DMS 273 treated with DMSO at 0.1 percent for 48 hours (cell line): ENCODE measurements around the gene TRDN.

Source experiments
- DNase-seq: peaks from one replicate; lab custom pipeline; 2025; lab: John Stamatoyannopoulos, UW

TRDN gene, protein sequence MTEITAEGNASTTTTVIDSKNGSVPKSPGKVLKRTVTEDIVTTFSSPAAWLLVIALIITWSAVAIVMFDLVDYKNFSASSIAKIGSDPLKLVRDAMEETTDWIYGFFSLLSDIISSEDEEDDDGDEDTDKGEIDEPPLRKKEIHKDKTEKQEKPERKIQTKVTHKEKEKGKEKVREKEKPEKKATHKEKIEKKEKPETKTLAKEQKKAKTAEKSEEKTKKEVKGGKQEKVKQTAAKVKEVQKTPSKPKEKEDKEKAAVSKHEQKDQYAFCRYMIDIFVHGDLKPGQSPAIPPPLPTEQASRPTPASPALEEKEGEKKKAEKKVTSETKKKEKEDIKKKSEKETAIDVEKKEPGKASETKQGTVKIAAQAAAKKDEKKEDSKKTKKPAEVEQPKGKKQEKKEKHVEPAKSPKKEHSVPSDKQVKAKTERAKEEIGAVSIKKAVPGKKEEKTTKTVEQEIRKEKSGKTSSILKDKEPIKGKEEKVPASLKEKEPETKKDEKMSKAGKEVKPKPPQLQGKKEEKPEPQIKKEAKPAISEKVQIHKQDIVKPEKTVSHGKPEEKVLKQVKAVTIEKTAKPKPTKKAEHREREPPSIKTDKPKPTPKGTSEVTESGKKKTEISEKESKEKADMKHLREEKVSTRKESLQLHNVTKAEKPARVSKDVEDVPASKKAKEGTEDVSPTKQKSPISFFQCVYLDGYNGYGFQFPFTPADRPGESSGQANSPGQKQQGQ

DNA sequence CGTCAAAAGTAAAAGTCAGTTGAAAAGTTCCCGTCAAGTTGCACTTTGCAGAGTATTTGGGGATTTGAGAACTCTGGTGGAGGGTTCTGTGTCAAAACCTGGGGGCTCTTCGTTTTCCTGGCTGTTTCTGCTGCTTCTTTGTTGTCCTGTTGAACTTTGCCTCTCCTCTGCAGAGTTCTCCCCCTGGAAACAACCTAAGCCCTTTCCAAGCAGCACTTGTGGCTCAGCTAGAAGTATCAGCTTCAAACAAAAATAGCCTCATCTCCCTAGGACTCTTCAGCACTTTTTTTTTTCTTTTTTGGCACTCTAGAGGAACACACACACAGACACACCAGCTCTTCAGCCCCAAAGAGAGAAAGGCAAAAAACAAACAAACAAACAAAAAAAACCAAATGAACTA lies at the start of gene TRDN:
Gene TRDN (minus strand): TSS at position 169 of the 400 bp plus-strand sequence. CDS start 175 bp downstream, outside the sequence.
- no peak for DNase-seq

DNA sequence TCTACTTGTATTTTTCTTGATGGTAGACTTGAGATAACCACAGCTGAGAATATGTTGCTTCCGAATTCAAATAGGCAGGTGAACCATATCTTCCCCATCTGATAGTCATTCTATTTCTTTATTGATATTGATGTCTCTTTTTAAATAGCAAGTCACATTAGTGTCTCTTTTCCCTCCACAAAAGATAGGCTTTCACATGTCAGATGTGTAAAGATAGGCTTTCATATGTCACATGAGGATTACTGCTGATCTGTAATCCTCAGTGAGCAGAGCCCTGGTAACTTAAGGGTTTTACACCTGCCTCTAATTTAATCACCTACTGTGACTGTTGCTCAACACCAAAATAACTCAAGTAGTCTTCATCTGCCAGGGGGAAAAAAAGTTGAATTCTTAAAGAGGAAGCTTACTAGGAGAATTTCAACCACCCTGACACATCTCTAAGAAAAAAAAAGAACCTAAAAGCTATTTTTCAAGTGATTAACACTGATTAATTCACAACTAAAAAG lies 45.3 kb upstream of the TRDN start:
- DNase-seq = no peak

DNA sequence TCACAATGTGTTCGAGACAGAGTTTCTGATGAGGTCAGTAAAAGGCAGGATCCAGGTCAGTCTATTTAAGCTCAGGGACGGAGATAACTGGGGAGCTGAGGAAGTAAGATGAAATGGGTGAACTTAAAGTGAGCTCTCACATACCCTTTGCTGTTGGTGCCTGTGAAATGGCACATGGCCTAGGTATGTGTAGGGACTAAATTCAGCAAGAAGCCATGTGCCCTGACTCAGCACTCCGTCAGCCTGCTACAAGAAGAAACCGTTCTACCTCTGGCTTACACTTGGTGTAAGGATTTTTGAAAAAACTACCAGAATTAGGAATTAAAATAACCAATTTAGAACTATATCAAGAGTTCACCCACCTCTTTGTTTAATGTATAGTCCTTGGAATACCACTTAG lies 41.1 kb upstream of the TRDN start:
- DNase-seq = no peak

DNA sequence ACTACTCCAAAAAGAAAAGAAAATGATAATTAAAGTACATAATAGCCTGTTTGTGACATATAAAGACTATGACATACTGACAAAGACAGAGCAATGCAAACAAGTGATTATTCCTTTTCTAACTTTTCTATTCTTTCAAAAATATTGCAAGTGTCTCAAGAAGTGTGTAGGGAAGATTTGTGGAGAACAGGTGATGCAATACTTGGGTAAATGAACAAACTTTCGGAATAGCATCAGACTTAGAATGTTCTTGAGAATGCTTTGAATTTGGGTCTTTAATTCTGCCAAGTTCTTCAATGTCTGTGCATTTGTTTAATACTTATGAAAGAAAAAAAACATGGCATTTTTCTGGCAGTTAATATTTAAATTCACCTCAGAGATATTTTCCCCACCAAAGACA lies 40.0 kb upstream of the TRDN start:
- DNase-seq = no peak

DNA sequence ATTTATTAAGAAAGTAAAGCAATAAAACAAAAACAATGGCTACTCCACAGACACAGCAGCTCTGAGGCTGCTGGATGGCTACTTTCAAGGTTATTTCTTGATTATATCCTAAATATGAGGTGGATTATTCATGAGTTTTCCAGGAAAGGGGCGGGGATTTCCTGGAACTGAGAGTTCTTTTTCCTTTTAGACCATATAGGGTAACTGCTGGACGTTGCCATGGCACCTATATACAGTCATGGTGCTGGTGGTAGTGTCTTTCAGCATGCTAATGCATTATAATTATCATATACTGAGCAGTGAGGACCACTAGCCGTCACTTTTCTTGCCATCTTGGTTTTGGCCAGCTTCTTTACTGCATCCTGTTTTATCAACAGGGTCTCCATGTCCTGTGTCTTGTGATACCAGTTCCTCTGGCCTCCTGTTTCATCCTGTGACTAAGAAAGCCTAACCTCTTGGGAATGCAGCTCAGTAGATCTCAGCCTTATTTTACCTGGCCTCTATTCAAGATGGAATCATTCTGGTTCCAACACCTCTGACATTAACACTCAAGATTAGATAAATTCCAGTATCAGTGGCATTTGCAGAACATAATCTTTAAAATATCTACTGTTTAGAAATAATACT lies 32.3 kb upstream of the TRDN start:
- DNase-seq = no peak

DNA sequence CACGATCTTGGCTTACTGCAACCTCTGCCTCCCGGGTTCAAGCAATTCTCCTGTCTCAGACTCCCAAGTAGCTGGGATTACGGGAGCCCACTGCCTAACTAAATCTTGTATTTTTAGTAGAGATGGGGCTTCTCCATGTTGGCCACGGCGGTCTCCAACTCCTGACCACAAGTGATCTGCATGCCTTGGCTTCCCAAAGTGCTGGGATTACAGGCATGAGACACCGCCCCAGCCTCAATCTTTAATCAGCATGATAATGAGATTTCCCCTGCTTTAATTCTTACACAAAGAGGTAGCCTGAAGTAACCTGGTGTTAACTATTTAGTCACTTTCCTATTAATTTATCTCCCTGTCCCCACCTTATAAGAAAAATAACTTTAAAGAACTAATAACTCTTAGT lies 31.3 kb upstream of the TRDN start:
- no peak for DNase-seq

DNA sequence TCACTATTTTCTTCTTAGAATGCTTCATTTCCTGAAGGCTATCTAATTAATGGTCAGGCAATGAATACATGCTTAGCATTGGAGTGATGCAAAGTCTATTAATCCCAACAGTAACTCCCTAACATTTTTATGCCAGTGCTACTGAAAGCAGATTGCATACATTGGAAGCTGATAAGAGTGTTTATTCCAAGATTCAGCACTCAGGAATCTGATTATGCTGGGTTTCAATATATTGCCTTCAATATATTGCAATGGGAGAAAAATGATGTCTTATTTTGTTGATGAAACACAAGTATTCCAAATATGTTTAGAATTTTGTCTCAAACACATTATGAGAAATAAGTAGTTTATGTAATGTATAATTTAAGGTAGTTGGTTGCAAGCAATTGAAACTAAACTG lies 26.7 kb upstream of the TRDN start:
- DNase-seq = no peak

DNA sequence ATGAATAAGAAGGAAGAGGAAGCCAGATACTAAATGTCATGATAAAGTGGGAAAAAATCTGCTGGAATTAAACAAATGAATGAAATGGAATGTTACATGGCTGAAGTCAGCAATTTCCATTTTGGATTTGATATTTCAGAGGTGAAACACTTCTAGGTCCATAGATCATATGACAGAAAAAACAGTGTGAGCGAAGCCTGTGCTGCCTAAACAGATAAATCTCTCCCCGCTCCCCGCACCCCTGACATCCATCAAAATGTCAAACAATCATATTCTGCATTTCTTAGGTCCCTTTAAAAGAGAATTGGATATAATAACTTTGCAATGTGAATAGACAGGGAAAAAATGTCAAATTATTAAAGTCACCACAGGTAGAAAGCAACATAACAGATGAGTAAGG lies 26.0 kb upstream of the TRDN start:
- DNase-seq = no peak

DNA sequence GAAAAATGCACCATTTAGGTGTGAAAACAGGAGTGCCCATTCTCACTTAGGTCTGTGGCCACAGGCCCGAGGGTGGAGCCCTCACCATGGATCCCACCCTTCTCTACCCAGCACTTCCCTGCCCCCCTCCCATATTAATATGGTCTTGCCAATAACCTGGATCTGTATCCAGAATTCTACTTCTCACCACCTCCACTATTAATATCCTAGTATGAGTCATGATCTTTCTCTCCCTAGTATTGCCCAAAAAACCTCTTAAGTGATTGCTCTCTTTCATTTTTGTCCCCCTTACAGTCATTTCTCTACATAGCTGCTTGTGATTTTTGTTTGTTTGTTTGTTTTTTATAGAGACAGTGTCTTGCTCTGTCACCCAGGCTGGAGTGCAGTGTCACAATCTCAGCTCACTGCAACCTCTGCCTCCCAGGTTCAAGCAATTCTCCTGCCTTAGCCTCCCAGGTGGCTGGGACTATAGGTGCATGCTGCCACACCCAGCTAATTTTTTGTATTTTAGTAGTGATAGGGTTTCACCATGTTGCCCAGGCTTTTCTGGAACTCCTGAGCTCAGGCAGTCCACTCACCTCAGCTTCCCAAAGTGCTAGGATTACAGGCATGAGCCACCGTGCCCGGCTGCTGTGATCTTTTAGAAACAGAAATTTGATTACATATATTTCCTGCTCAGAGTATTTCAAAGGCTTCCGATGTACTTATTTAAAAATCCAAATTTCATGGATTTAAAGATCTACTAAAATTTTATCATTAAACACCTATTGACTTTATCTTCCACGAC lies 24.5 kb upstream of the TRDN start:
- no peak for DNase-seq

DNA sequence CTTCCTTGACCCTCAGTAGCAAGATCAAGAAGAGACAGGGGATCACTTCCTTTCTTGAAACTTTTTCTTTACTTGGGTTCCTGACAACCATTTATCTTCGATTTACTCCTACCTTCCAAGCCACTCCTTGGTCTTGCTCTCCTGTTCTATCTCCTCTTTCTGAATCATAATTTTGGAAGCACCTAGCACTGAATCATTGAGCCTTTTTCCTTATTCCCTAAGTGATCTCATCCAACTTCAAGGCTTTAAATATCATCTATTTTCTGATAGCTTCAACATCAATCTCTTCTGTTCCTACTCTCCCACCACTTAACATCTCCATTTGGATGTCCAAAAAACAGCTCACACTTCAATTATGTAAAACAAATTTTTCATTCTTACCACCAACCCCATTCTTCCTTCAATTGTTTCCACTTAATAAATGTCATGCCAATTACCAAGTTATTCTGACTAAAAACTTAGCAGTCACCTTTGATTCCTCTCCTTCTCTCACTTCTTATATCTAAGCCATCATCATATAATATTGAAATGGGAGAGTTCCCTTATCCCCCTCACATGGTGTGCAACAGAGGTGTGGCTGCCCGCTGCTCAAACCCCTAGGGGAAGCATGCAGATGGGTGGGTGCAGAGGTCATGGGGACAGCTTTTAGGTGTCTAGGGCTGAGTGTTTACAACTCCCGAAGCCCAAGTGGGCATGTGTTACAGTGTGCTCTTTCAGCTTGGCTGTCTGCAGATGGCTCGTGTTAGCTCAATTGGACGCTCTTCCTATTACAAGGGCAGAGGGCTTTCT lies 23.4 kb upstream of the TRDN start:
- no peak for DNase-seq

DNA sequence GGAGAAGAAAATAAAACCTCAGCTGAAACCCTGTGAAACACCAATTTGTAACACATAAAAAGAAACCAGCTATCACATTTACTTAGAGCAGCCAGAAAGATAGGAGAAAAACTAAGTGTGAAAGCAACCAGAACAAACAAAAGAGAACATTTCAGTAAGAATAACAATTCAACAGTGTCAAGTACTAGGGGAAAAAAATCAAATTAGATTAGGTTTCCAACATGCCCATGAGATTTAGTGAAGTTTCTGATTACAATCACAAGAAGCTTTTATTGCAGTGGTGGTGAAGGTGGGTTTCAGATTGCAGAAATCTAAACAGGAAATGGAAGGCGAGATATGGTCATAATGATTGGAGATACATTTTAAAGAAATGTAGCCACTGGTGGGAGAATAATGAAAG lies 22.1 kb upstream of the TRDN start:
- DNase-seq = no peak

DNA sequence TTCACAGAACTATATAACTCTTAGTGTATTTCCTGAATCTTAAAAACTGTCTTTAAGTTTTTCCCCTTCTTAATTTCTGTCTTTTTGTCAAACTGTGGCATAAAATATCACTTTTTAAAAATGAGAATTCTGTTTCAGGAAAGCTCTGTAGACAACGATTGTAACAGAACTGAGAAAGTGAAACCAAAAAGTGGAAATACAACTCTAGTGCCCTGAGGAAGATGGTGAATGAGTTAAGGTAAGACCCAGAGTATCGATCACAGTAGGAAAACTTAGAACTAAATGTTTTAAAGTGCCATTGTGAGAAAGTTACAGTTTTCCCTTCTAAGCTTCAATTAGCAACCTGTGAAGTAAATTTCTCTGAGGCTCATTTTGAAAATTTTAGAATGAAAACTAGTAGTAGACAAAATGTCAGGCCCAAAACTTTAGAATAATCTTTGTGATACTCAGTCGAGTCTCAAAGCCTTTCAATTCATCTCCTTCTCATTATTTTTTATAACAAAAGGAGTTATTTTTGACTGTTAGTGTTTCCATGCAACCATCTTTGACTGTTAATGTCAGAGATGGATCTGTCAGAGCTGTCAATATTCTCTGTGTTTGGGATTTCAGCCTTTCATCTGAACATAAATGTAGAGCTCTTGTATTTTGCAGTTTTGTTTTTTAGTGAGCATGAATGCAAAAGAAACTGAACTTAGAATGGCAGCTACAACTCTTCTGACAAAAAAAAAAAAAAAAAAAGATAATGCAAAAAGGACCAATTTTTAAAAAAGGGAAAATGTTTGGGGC lies 19.0 kb upstream of the TRDN start:
- DNase-seq = no peak

DNA sequence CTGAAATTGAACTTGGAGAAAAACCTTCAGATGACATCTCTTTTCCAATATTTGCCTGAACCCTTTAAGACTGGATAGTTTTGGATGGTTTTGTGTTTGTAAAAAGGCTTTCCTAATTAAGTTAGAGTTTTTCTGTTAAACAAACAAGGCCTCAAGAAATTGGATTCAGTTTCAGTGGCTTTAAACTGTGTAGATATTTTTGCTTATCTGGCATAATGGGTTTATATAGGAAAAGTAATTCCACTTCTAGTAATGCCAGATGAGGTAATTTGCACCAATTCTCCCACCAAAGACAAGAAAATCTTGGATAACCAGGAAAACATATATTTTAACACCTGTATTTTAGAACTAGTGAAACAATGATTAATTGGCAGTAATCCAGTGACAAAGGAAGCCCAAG lies 12.0 kb upstream of the TRDN start:
- no peak for DNase-seq

DNA sequence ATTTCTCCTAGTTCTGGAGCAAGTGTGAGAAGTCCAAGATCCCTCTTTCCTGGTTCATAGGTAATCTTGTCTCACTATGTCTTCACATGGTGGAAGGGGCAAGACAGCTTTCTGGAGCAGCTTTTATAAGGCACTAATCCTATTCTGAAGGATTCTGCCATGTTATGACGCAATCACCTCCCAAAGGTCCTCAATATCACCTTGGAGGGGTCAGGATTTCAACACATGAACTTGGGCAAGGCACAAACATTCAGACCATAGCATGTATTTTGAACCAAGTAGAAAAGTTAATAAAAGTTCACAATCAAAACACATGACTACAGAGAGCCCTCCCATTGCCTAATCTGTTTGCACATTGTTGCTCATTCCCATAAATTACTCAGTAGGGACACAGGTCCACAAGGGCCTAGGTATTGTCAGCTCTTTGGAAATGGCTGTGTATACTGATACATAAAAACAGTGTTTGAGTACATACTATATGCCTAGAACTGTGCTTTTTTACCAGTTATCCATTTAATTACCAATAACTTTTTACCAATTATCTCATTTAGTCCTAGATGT lies 11.3 kb upstream of the TRDN start:
- no peak for DNase-seq

DNA sequence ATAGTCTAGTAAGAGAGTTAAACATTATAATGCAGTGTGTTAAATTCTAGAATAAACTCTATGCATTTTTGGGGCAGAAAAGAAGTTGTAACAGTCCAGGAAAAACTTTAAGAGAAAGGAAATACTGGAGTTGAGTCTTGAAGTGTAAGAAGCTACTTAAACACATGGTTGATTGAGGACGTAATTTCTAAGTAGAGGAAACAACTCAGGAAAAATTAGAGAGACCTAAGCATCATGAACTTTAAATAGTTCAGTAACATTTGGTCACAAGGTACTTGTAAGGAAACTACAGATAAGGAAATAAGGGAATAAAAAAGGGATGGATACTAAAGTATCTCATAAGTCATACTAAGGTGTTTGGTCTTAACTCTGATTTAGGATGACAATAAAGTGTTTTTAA lies 4.7 kb upstream of the TRDN start:
- DNase-seq = no peak

DNA sequence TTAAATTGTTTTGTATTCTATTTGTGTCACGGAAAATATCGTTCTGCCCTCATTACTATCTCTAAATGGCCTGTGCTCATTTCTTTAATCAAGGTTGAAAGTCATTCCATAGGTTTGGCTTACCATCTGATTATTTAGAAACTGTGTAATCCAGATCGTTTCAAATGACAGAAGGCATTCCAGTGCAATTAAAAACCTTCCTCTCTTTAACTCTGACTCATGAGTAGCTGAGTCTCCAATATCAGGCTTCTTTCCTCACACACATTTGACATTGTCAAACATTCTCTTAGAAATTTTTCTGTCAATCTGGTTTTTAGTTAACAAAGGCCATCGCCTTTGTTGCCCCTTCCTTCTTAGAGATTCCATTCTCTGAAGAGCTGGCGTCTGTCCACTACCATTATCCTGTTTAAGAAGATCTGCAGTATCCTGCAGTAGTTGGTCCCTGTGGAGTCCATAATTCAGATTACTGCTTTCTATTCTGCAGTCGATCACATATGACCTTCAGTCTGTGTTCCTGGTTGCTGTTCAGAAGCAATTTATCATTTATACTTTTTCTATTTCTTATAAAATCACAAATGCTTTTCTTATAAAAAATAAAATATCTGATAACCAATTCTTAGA lies 3.9 kb upstream of the TRDN start:
- DNase-seq = no peak

DNA sequence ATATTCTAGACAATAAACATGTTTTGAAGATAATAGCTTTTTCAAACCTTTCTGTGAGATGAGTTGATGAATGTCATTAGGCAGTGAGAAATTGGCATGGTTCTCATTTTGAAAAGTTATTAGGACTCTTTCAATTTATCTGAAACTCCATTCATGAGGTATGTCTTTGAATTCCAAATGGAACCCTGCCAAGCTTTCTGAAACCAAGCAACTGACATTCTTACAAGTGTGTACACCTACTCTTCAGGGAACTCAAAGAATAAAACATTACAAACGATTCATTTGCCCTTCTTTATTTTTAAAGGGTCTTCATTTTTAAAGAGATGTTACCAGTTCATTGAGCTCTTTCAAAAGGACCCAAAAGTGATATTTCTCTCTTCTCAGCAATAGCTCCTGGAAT lies 2.1 kb upstream of the TRDN start:
- DNase-seq = no peak

DNA sequence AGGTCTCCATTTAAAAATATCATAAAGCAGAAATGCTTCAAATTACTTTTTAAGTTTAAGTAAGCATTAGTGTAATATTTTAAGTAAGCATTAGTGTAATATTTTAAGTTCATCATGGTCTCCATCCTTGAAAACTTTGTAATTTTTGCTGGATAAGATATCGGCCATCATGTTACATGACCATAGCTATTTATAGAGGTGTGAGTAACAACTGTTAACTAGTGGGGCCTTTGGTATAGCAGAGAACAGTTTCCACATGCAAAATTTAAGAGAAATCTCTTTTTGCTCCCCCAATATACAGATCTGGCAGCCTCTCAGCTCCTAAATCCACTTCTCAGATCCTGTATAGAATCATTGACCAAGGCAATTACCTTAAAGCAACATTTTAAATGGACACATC lies 468 bp downstream of the TRDN start:
- DNase-seq = no peak

DNA sequence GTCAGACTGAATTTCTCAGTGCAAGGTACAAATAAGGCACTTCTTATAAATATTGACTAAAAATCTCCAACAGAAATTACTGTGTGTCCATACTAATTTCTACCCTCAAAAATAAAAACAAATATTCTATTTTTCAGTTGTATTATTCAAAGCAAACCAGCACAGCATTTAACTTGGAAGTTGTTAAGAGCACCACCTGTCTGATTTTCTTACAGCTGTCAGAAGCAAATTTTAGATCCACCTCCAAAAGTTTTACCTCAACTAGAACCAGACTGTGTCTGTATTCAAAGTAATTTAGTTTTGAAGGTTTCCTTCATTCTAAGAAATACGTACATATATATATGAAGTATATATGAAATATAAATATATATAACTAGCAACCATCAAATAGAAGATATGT lies 1.2 kb downstream of the TRDN start:
- no peak for DNase-seq

DNA sequence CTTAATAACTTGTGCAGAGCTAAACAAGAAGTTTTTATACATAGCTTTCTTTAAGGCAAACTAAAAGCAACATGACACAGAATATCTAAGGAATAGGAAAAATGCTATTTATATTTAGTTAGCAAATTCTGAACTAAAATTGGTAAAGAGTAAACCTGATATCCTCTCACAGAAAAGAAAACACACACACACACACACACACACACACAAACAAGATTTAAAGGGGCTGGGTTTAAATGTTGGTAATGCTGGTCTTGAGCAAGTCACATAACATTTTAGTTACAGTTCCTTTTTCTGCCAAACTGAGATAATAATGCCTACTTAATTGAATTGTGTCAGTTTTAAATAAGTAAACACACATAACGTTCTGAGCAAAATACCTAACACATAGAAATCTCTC lies 1.6 kb downstream of the TRDN start:
- no peak for DNase-seq
